Caco-2 (cell line): ENCODE results near the gene COL13A1. TPM values are rescaled to one million over a fixed set of nuclear protein-coding genes. Genes with fewer than 3 reads are reported as not detected.

Experiments
- BruUV-seq: library from RNA; stranded (reverse); fragments of 400-500 nt; replicated peaks from 2 replicates; lab custom pipeline; 2021; lab: Mats Ljungman, UMichigan
- CTCF ChIA-PET: fragments of 300-600 bp; sonication (Branson Sonifier 250); formaldehyde crosslinking; loops from one replicate; lab custom pipeline; 2022; ENCODE audit warnings: antibody characterized with exemption; lab: Charles Lee
- POLR2A ChIA-PET: fragments of 300-600 bp; sonication (Branson Sonifier 250); formaldehyde crosslinking; loops from one replicate; lab custom pipeline; 2022; ENCODE audit warnings: antibody characterized with exemption; lab: Charles Lee
- DNase-seq, 2 experiments: peaks; one replicate each; pipeline versions ENCODE4 v3.0.0 to v3.0.0-alpha.2; 2020 to 2022
- H3K27me3 ChIP-seq: replicated peaks from 2 replicates; pipeline ENCODE4 v1.6.0; 2011; ENCODE audit warnings: low read length; ENCODE audit not compliant: control insufficient read depth, insufficient read depth
- H3K36me3 ChIP-seq: 2 replicates; pipeline ENCODE4 v1.5.1; 2011; ENCODE audit warnings: low read length; ENCODE audit not compliant: control insufficient read depth, insufficient read depth
- H3K4me1 ChIP-seq: fragments of 250-450 bp; sonication (Bioruptor Pico); 2 replicates; pipeline ENCODE4 v1.5.1; 2020; ENCODE audit warnings: mild to moderate bottlenecking
- H3K4me3 ChIP-seq: 2 replicates; pipeline ENCODE4 v1.5.1; 2011; ENCODE audit warnings: low read depth, mild to moderate bottlenecking, control low read depth, low read length
- H3K9me3 ChIP-seq: fragments of 250-450 bp; sonication (Bioruptor Pico); 2 replicates; pipeline ENCODE4 v1.5.1; 2020; ENCODE audit warnings: mild to moderate bottlenecking, moderate library complexity
- H3K27ac Mint-ChIP-seq: one replicate; pipeline ENCODE4 v1.8.0; 2022; ENCODE audit warnings: mixed read lengths; ENCODE audit not compliant: unreplicated experiment
- H3K27me3 Mint-ChIP-seq: one replicate; pipeline ENCODE4 v1.8.0; 2022; ENCODE audit warnings: mixed read lengths; ENCODE audit not compliant: insufficient read depth, unreplicated experiment
- H3K36me3 Mint-ChIP-seq: one replicate; pipeline ENCODE4 v1.8.0; 2022; ENCODE audit warnings: mild to moderate bottlenecking, mixed read lengths; ENCODE audit not compliant: insufficient read depth, unreplicated experiment
- H3K4me1 Mint-ChIP-seq: one replicate; pipeline ENCODE4 v1.8.0; 2022; ENCODE audit warnings: low read depth, mixed read lengths; ENCODE audit not compliant: unreplicated experiment
- H3K4me3 Mint-ChIP-seq: one replicate; pipeline ENCODE4 v1.8.0; 2022; ENCODE audit warnings: mild to moderate bottlenecking, moderate library complexity, mixed read lengths; ENCODE audit not compliant: unreplicated experiment
- H3K9me3 Mint-ChIP-seq: one replicate; pipeline ENCODE4 v1.8.0; 2022; ENCODE audit warnings: mixed read lengths; ENCODE audit not compliant: unreplicated experiment
- CTCF ChIP-seq, 2 experiments: fragments of 200-600 bp in 1 of 2; IDR thresholded peaks; 1 replicate in 1 of 2; 2 replicates in 1 of 2; pipeline versions ENCODE4 v1.5.1 to v1.8.0; 2011 to 2022; ENCODE audit warnings: antibody characterized with exemption in 1 of 2, control low read depth in 1 of 2, inconsistent platforms in 1 of 2, low read depth in 1 of 2, low read length in 1 of 2, mild to moderate bottlenecking in 1 of 2, moderate library complexity in 1 of 2; ENCODE audit not compliant: insufficient read depth in 1 of 2, severe bottlenecking in 1 of 2, unreplicated experiment in 1 of 2
- intact Hi-C: fragments of 100-400 bp; cut with micrococcal nuclease; formaldehyde crosslinking; loops from one replicate; pipeline ENCODE4 v1.10.0; 2022; ENCODE audit not compliant: unreplicated experiment
- total RNA-seq: library from RNA; stranded (reverse); gene quantifications from 2 replicates; pipeline ENCODE4 v1.2.3, GENCODE V29; 2022

COL13A1 gene
- total RNA-seq, 1 experiment from 2014 or later = not detected

- no peaks in the 10 kb centered on the region for H3K4me1 Mint-ChIP-seq
- H3K4me3 ChIP-seq = no peak overlapping the region
- H3K9me3 Mint-ChIP-seq = no peaks in the 10 kb centered on the region
- H3K9me3 ChIP-seq = no peaks in the 10 kb centered on the region
- H3K27me3 Mint-ChIP-seq = peaks cover 30% of the 10 kb centered on the region
- TF ChIP-seq CTCF (IDR thresholded peaks at IDR 0.05; ENCODE audit: insufficient read depth in 1 of 2, low read depth in 1 of 2, low read length in 1 of 2, severe bottlenecking in 1 of 2, unreplicated experiment in 1 of 2) = no peak
- H3K27me3 ChIP-seq = peaks cover 3% of the 10 kb centered on the region
- H3K4me1 ChIP-seq = peaks cover 3% of the 10 kb centered on the region
- no peak for DNase-seq
- ChIA-PET CTCF (interaction anchor here (0.6 to 1.5 kb wide), 3 partner anchors 8 to 1589 kb away, joined by 3 to 4 read pairs (median 4); partner anchors contain the start of gene CDH23), POLR2A (no interaction called here)
- no peaks in the 10 kb centered on the region for H3K36me3 Mint-ChIP-seq
- BruUV-seq = no TSS peak
- intact Hi-C loops = no loop called here
- no peak overlapping the region for H3K27ac Mint-ChIP-seq
- no peaks in the 10 kb centered on the region for H3K36me3 ChIP-seq
- no peak overlapping the region for H3K4me3 Mint-ChIP-seq
Measured at GRCh38 chr10:69807696-69808095, 6.0 kb downstream of the COL13A1 start.

- Mint-ChIP-seq H3K4me1 (no peaks in the 10 kb centered on the region), H3K27ac (no peak overlapping the region), H3K9me3 (no peaks in the 10 kb centered on the region), H3K4me3 (no peak overlapping the region), H3K27me3 (peaks cover 21% of the 10 kb centered on the region), H3K36me3 (no peaks in the 10 kb centered on the region)
- ChIA-PET CTCF (interaction anchor here (1.1 kb wide), 1 partner anchor 105 kb away, joined by 4 read pairs; no protein-coding TSS in a partner anchor), POLR2A (no interaction called here)
- TF ChIP-seq CTCF (IDR thresholded peaks at IDR 0.05; ENCODE audit: insufficient read depth in 1 of 2, low read depth in 1 of 2, low read length in 1 of 2, severe bottlenecking in 1 of 2, unreplicated experiment in 1 of 2) = no peak
- no TSS peak for BruUV-seq
- intact Hi-C loops = no loop called here
- Histone ChIP-seq H3K9me3 (no peaks in the 10 kb centered on the region), H3K27me3 (peaks cover 2% of the 10 kb centered on the region; the same call in 1 of the 2 replicates), H3K4me3 (no peak overlapping the region), H3K36me3 (no peaks in the 10 kb centered on the region), H3K4me1 (no peaks in the 10 kb centered on the region)
- no peak for DNase-seq
Measured at GRCh38 chr10:69809318-69809717, 7.6 kb downstream of the COL13A1 start.

- POLR2A ChIA-PET = no interaction called here
- Mint-ChIP-seq H3K4me3 (no peak overlapping the region), H3K9me3 (no peaks in the 10 kb centered on the region), H3K27ac (no peak overlapping the region), H3K36me3 (no peaks in the 10 kb centered on the region), H3K27me3 (peaks cover 13% of the 10 kb centered on the region), H3K4me1 (no peaks in the 10 kb centered on the region)
- BruUV-seq = no TSS peak
- Histone ChIP-seq H3K36me3 (no peaks in the 10 kb centered on the region), H3K4me1 (no peaks in the 10 kb centered on the region), H3K9me3 (no peaks in the 10 kb centered on the region), H3K27me3 (peaks cover 2% of the 10 kb centered on the region; the same call in 1 of the 2 replicates), H3K4me3 (no peak overlapping the region)
- no peak for DNase-seq
- intact Hi-C loops = no loop called here
- CTCF ChIA-PET = interaction anchor here (1.1 to 1.5 kb wide), 2 partner anchors 9 to 105 kb away, joined by 4 to 10 read pairs; partner anchors contain the start of gene COL13A1
- no peak for TF ChIP-seq CTCF (IDR thresholded peaks at IDR 0.05; ENCODE audit: insufficient read depth in 1 of 2, low read depth in 1 of 2, low read length in 1 of 2, severe bottlenecking in 1 of 2, unreplicated experiment in 1 of 2)
Measured at GRCh38 chr10:69810097-69810496, 8.4 kb downstream of the COL13A1 start.
